ENCODE data around the gene RALGPS2.

DNA sequence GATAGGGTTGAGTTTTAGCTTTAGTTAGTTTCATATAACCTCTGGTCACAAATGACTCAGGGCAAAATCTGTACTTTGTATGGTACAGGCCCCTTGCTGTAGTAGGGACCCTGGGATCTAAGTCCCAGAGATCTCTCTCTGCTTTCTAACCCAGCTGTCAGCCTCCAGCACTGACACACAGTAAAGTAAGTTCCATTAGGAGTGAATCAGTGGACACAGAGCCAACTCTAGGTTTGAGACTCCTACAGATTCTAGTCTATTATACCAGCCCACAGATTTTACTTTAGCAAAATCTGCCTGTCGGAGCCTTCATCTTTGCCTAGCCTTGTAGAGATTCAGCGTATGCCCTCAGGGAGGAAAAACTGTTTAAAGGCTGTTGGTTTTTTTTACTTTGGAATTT lies 93.4 kb downstream of the RALGPS2 start:
- TF ChIP-seq, protein P1, sequence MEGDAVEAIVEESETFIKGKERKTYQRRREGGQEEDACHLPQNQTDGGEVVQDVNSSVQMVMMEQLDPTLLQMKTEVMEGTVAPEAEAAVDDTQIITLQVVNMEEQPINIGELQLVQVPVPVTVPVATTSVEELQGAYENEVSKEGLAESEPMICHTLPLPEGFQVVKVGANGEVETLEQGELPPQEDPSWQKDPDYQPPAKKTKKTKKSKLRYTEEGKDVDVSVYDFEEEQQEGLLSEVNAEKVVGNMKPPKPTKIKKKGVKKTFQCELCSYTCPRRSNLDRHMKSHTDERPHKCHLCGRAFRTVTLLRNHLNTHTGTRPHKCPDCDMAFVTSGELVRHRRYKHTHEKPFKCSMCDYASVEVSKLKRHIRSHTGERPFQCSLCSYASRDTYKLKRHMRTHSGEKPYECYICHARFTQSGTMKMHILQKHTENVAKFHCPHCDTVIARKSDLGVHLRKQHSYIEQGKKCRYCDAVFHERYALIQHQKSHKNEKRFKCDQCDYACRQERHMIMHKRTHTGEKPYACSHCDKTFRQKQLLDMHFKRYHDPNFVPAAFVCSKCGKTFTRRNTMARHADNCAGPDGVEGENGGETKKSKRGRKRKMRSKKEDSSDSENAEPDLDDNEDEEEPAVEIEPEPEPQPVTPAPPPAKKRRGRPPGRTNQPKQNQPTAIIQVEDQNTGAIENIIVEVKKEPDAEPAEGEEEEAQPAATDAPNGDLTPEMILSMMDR (IDR thresholded peaks at IDR 0.05 in 8 of 11, conservative IDR thresholded peaks at IDR 0.05 in 3 of 11), result no peak
- no peak for TF ChIP-seq POLR2A (IDR thresholded peaks at IDR 0.05)
- TF ChIP-seq POLR2AphosphoS5 (IDR thresholded peaks at IDR 0.05), result no peak

All from spleen (tissue), 7 donors.